ENCODE data around the gene RPL32.

DNA sequence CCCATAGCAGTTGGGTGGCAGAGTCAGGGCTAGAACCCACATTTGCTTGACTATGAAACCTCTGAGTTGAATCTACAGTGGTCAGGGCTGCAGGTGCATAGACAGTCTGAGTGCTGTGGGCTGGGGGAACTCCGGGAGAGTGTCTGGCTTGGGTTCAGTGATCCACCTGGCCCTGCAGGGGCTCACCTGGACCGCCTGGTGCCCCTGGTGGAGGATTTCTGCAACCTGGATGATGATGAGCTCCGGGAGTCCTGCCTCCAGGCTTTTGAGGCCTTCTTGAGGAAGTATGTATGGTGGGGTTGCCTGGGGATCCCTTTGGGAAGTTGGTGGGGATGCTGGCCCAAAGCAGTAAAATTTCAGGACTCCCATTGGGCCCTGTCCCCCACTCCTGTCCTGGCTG lies 28.6 kb downstream of the RPL32 start:
- TF ChIP-seq, protein P1, sequence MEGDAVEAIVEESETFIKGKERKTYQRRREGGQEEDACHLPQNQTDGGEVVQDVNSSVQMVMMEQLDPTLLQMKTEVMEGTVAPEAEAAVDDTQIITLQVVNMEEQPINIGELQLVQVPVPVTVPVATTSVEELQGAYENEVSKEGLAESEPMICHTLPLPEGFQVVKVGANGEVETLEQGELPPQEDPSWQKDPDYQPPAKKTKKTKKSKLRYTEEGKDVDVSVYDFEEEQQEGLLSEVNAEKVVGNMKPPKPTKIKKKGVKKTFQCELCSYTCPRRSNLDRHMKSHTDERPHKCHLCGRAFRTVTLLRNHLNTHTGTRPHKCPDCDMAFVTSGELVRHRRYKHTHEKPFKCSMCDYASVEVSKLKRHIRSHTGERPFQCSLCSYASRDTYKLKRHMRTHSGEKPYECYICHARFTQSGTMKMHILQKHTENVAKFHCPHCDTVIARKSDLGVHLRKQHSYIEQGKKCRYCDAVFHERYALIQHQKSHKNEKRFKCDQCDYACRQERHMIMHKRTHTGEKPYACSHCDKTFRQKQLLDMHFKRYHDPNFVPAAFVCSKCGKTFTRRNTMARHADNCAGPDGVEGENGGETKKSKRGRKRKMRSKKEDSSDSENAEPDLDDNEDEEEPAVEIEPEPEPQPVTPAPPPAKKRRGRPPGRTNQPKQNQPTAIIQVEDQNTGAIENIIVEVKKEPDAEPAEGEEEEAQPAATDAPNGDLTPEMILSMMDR (IDR thresholded peaks at IDR 0.05): no peak
- TF ChIP-seq, protein P2, sequence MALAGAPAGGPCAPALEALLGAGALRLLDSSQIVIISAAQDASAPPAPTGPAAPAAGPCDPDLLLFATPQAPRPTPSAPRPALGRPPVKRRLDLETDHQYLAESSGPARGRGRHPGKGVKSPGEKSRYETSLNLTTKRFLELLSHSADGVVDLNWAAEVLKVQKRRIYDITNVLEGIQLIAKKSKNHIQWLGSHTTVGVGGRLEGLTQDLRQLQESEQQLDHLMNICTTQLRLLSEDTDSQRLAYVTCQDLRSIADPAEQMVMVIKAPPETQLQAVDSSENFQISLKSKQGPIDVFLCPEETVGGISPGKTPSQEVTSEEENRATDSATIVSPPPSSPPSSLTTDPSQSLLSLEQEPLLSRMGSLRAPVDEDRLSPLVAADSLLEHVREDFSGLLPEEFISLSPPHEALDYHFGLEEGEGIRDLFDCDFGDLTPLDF (CRISPR knock-in tag; IDR thresholded peaks at IDR 0.05): no peak
- TF ChIP-seq ZNF121 (CRISPR knock-in tag; IDR thresholded peaks at IDR 0.05): no peak
- TF ChIP-seq, protein P3, sequence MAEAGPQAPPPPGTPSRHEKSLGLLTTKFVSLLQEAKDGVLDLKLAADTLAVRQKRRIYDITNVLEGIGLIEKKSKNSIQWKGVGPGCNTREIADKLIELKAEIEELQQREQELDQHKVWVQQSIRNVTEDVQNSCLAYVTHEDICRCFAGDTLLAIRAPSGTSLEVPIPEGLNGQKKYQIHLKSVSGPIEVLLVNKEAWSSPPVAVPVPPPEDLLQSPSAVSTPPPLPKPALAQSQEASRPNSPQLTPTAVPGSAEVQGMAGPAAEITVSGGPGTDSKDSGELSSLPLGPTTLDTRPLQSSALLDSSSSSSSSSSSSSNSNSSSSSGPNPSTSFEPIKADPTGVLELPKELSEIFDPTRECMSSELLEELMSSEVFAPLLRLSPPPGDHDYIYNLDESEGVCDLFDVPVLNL (CRISPR knock-in tag; IDR thresholded peaks at IDR 0.05; ENCODE audit: borderline replicate concordance, low read depth): no peak
- no peak for TF ChIP-seq TEAD4 (CRISPR knock-in tag; IDR thresholded peaks at IDR 0.05)
- no peak for TF ChIP-seq GABPB1 (CRISPR knock-in tag; IDR thresholded peaks at IDR 0.05)
- TF ChIP-seq TP53 (CRISPR knock-in tag; IDR thresholded peaks at IDR 0.05): no peak
- no peak for TF ChIP-seq JAZF1 (CRISPR knock-in tag; IDR thresholded peaks at IDR 0.05)
- no peak for TF ChIP-seq TCF7 (CRISPR knock-in tag; IDR thresholded peaks at IDR 0.05; ENCODE audit: low read depth)
- TF ChIP-seq GTF2I (CRISPR knock-in tag; conservative IDR thresholded peaks at IDR 0.05): no peak
- TF ChIP-seq ZNF671 (CRISPR knock-in tag; IDR thresholded peaks at IDR 0.05): no peak
- TF ChIP-seq SP1 (CRISPR knock-in tag; conservative IDR thresholded peaks at IDR 0.05): no peak
